Measurements from ENCODE around the gene PAXX.
"Not testable (repeated sequence)": the region's sequence is repeated elsewhere in the genome, so short reads cannot be mapped to it uniquely, and the experiment has no call there.

DNA sequence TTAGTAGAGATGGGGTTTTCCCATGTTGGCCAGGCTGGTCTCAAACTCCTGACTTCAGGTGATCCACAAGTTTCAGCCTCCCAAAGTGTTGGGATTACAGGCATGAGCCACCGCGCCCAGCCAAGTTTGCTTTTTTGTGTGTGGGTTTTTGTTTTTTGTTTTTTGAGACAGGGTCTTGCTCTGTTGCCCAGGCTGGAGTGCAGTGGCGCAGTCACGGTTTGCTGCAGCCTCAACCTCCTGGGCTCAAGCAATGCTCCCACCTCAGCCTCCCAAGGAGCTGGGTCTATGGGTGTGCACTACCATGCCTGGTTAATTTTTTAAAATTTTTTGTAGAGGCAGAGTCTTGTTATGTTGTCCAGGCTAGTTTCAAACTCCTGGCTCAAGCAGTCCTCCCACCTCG lies 41.3 kb downstream of the PAXX start:
- TF ChIP-seq, protein P1, sequence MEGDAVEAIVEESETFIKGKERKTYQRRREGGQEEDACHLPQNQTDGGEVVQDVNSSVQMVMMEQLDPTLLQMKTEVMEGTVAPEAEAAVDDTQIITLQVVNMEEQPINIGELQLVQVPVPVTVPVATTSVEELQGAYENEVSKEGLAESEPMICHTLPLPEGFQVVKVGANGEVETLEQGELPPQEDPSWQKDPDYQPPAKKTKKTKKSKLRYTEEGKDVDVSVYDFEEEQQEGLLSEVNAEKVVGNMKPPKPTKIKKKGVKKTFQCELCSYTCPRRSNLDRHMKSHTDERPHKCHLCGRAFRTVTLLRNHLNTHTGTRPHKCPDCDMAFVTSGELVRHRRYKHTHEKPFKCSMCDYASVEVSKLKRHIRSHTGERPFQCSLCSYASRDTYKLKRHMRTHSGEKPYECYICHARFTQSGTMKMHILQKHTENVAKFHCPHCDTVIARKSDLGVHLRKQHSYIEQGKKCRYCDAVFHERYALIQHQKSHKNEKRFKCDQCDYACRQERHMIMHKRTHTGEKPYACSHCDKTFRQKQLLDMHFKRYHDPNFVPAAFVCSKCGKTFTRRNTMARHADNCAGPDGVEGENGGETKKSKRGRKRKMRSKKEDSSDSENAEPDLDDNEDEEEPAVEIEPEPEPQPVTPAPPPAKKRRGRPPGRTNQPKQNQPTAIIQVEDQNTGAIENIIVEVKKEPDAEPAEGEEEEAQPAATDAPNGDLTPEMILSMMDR (IDR thresholded peaks at IDR 0.05 in 2 of 3, conservative IDR thresholded peaks at IDR 0.05 in 1 of 3; ENCODE audit: borderline replicate concordance in 1 of 3, insufficient read depth in 1 of 3, low read depth in 2 of 3, low read length in 2 of 3): not testable (repeated sequence)
- not testable (repeated sequence) for TF ChIP-seq POLR2A (IDR thresholded peaks at IDR 0.05; ENCODE audit: borderline replicate concordance, extremely low read depth, insufficient read depth, insufficient read length); EGR1 (IDR thresholded peaks at IDR 0.05; ENCODE audit: low read depth); YY1 (IDR thresholded peaks at IDR 0.05; ENCODE audit: extremely low read depth, insufficient replicate concordance, low read depth, low read length)

All from HCT116 (cell line).